ENCODE results near the gene ANKRD63. TPM values are rescaled to one million over a fixed set of nuclear protein-coding genes. Genes with fewer than 3 reads are reported as not detected.

Gene ANKRD63
- total and polyA plus RNA-seq, 4 donors = not detected

GRCh38 chr15:40323953-40324937 lies 41.4 kb upstream of the ANKRD63 start:
- Histone ChIP-seq H3K9ac (ENCODE audit: insufficient read depth in 1 of 2, low read length in 2 of 2) (no peak overlapping the region), H3K27ac (ENCODE audit: low read depth in 1 of 2, low read length in 1 of 2) (peak overlapping the region; percentile 75 to 93), H3K9me3 (ENCODE audit: control insufficient read depth in 4 of 4, insufficient read depth in 3 of 4, low read length in 3 of 4) (no peaks in the 10 kb centered on the region), H3K27me3 (ENCODE audit: control insufficient read depth in 3 of 3, insufficient read depth in 3 of 3, low read length in 2 of 3) (peaks cover 0 to 2% (median 0%) of the 10 kb centered on the region in 3 donors), H3K4me1 (ENCODE audit: control insufficient read depth in 5 of 5, insufficient read depth in 5 of 5, low read length in 5 of 5) (peaks cover 6 to 33% (median 17%) of the 10 kb centered on the region in 5 donors), H3K36me3 (ENCODE audit: control insufficient read depth in 4 of 4, insufficient read depth in 4 of 4, low read length in 4 of 4) (peaks cover 0 to 5% (median 0%) of the 10 kb centered on the region in 4 donors), H3K4me3 (peak overlapping the region; percentile 70)
- DNase-seq (peak in 1 of 3 donors; percentile 60), ATAC-seq (ENCODE audit: insufficient read depth, low FRiP score) (no peak)
- no peak for TF ChIP-seq CTCF (IDR thresholded peaks at IDR 0.05; ENCODE audit: control extremely low read depth, extremely low read depth)
- 1% methylated on average over 77 to 101 of the region's 101 CpGs for WGBS, 2 donors

GRCh38 chr15:40323239-40323952 lies 40.5 kb upstream of the ANKRD63 start, which contains the start of gene INAFM2:
Gene INAFM2 (plus strand): TSS chr15:40323692. CDS start chr15:40324056, 364 bp downstream.
- DNase-seq = peak; percentile 97 to 98 (median 97)
- H3K36me3 ChIP-seq (ENCODE audit: control insufficient read depth in 4 of 4, insufficient read depth in 4 of 4, low read length in 4 of 4) = peaks cover 0 to 5% (median 0%) of the 10 kb centered on the region in 4 donors
- H3K27ac ChIP-seq (ENCODE audit: low read depth in 1 of 2, low read length in 1 of 2) = peak within 1 kb of the TSS; percentile 75 to 93
- TF ChIP-seq CTCF (IDR thresholded peaks at IDR 0.05; ENCODE audit: control extremely low read depth, extremely low read depth) = peak; percentile 44
- 0 to 1% methylated on average over 46 to 103 of the region's 103 CpGs for WGBS, 2 donors
- peaks cover 0 to 2% (median 0%) of the 10 kb centered on the region in 3 donors for H3K27me3 ChIP-seq (ENCODE audit: control insufficient read depth in 3 of 3, insufficient read depth in 3 of 3, low read length in 2 of 3)
- H3K4me1 ChIP-seq (ENCODE audit: control insufficient read depth in 5 of 5, insufficient read depth in 5 of 5, low read length in 5 of 5) = peaks cover 6 to 28% (median 15%) of the 10 kb centered on the region in 5 donors
- no peak within 1 kb of the TSS for H3K9ac ChIP-seq (ENCODE audit: insufficient read depth in 1 of 2, low read length in 2 of 2)
- no peaks in the 10 kb centered on the region for H3K9me3 ChIP-seq (ENCODE audit: control insufficient read depth in 4 of 4, insufficient read depth in 3 of 4, low read length in 3 of 4)
- ATAC-seq (ENCODE audit: insufficient read depth, low FRiP score) = peak; percentile 91
- peak within 1 kb of the TSS; percentile 70 for H3K4me3 ChIP-seq

- WGBS, 2 donors = 58 to 61% methylated on average over 25 to 26 of the region's 26 CpGs
- ATAC-seq (ENCODE audit: insufficient read depth, low FRiP score) (no peak), DNase-seq (peak in 2 of 3 donors; percentile 33 to 56)
- no peaks in the 10 kb centered on the region for H3K9me3 ChIP-seq (ENCODE audit: control insufficient read depth in 4 of 4, insufficient read depth in 3 of 4, low read length in 3 of 4)
- H3K4me3 ChIP-seq = no peak overlapping the region
- TF ChIP-seq CTCF (IDR thresholded peaks at IDR 0.05; ENCODE audit: control extremely low read depth, extremely low read depth) = no peak
- peaks cover 0 to 5% (median 0%) of the 10 kb centered on the region in 4 donors for H3K36me3 ChIP-seq (ENCODE audit: control insufficient read depth in 4 of 4, insufficient read depth in 4 of 4, low read length in 4 of 4)
- H3K4me1 ChIP-seq (ENCODE audit: control insufficient read depth in 5 of 5, insufficient read depth in 5 of 5, low read length in 5 of 5) = peaks cover 6 to 23% (median 14%) of the 10 kb centered on the region in 5 donors
- peak overlapping the region; percentile 42 to 46 for H3K27ac ChIP-seq (ENCODE audit: low read depth in 1 of 2, low read length in 1 of 2)
- no peak overlapping the region for H3K9ac ChIP-seq (ENCODE audit: insufficient read depth in 1 of 2, low read length in 2 of 2)
- H3K27me3 ChIP-seq (ENCODE audit: control insufficient read depth in 3 of 3, insufficient read depth in 3 of 3, low read length in 2 of 3) = peaks cover 0 to 2% (median 0%) of the 10 kb centered on the region in 3 donors
These were observed 39.8 kb upstream of the ANKRD63 start for GRCh38 chr15:40322531-40323238.
